ENCODE data around the gene CKMT2.
"Not testable (repeated sequence)": the region's sequence is repeated elsewhere in the genome, so short reads cannot be mapped to it uniquely, and the experiment has no call there.

Gene CKMT2

DNA sequence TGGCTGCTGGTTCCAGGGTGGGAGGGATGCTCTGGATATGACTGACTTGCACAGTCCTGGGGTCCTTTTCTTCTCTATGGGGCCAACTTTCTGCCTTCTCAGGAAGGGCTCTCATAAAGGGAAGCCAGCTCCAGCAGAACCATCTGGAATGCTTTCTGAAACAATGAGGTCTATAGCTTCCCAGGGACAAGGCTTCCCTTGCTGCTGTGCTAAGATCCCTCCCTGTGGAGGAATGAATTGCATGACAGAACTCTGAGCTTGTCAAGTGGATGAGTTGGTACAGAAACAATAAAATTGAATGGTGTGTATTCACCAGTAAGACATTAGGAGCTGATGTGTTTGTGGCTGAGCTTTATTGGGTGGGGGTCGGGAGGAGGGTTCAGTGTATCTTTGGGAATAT, 19.8 kb downstream of the CKMT2 start:
- Mint-ChIP-seq H3K27ac (no peak overlapping the region), H3K36me3 (peaks cover 20% of the 10 kb centered on the region), H3K4me3 (no peak overlapping the region), H3K27me3 (no peaks in the 10 kb centered on the region), H3K9me3 (ENCODE audit: low read depth) (no peaks in the 10 kb centered on the region), H3K4me1 (ENCODE audit: low read depth) (peaks cover 3% of the 10 kb centered on the region)

DNA sequence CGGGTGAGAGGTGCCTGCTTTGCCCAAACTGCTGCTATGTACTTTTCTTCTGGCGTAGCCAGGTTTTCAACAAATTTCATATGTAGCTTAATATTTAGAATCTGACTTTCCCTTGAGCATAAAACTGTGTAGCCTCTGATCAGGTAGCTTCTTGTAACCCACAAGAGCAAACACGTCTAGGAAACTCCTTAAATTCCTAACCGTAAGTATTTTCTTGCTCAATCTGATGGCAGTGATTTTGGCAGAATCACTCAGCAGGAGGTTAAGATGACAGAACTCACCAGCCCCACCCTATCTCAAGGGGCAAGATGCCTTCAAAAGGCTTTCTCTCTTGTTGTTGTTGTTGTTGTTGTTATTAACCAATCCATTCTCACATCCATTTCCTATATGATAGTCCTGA, 20.8 kb downstream of the CKMT2 start:
- Mint-ChIP-seq H3K36me3 (peaks cover 20% of the 10 kb centered on the region), H3K4me3 (no peak overlapping the region), H3K27me3 (no peaks in the 10 kb centered on the region), H3K4me1 (ENCODE audit: low read depth) (peaks cover 3% of the 10 kb centered on the region), H3K9me3 (ENCODE audit: low read depth) (no peaks in the 10 kb centered on the region), H3K27ac (no peak overlapping the region)

DNA sequence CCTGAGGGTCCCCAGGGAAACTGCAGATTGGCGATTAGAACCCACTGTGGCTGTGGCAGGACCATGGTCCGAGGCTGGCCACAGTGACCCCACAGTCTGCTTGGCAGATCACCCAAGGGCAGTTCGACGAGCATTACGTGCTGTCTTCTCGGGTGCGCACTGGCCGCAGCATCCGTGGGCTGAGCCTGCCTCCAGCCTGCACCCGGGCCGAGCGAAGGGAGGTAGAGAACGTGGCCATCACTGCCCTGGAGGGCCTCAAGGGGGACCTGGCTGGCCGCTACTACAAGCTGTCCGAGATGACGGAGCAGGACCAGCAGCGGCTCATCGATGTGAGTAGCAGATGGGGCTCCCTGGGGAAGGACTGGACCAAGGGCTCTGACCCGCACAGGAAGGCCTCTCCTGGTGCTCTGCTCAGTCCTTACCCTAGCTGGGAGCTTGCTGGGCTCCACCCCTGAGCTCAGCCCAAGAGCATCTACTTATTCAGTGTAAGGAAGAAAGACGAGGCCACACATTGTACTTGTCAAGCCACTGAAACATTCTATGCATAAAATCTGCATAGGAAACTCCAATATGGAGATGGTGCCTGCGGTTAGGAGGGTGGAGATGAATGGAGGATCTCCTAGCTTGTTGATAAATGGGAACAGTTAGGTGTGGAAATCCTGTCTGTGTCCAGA, 21.9 kb downstream of the CKMT2 start:
- peaks cover 3% of the 10 kb centered on the region for H3K4me1 Mint-ChIP-seq (ENCODE audit: low read depth)
- peaks cover 21% of the 10 kb centered on the region for H3K36me3 Mint-ChIP-seq
- H3K9me3 Mint-ChIP-seq (ENCODE audit: low read depth): no peaks in the 10 kb centered on the region
- no peak overlapping the region for H3K27ac Mint-ChIP-seq
- H3K27me3 Mint-ChIP-seq: no peaks in the 10 kb centered on the region
- no peak overlapping the region for H3K4me3 Mint-ChIP-seq

DNA sequence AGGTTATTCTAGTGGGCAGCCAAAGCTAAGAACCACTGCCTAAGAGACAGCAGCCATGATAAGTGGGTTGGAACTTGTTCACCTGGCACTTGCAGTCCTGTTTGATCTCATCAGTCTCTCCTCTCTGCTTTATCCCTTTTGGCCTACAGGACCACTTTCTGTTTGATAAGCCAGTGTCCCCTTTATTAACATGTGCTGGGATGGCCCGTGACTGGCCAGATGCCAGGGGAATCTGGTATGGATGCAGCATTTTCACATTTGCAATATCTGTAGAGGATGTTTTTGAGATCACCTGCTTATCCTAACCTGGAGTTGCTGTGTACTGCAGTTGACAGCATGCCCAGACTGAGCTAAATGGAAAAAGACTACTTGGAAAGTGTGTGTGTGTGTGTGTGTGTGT, 23.6 kb downstream of the CKMT2 start:
- no peak overlapping the region for H3K27ac Mint-ChIP-seq
- no peaks in the 10 kb centered on the region for H3K9me3 Mint-ChIP-seq (ENCODE audit: low read depth)
- peaks cover 24% of the 10 kb centered on the region for H3K36me3 Mint-ChIP-seq
- H3K4me3 Mint-ChIP-seq: no peak overlapping the region
- peaks cover 3% of the 10 kb centered on the region for H3K4me1 Mint-ChIP-seq (ENCODE audit: low read depth)
- no peaks in the 10 kb centered on the region for H3K27me3 Mint-ChIP-seq

DNA sequence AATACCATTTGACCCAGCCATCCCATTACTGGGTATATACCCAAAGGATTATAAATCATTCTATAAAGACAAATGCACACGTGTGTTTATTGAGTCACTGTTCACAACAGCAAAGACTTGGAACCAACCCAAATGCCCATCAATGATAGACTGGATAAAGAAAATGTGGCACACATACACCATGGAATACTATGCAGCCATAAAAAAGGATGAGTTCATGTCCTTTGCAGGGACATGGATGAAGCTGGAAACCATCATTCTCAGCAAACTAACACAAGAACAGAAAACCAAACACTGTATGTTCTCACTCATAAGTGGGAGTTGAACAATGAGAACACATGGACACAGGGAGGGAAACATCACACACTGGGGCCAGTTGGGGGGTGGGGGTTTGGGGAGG, 29.7 kb downstream of the CKMT2 start:
- H3K27ac Mint-ChIP-seq, H3K27me3 Mint-ChIP-seq: not testable (repeated sequence)
- peaks cover 31% of the 10 kb centered on the region for H3K36me3 Mint-ChIP-seq

DNA sequence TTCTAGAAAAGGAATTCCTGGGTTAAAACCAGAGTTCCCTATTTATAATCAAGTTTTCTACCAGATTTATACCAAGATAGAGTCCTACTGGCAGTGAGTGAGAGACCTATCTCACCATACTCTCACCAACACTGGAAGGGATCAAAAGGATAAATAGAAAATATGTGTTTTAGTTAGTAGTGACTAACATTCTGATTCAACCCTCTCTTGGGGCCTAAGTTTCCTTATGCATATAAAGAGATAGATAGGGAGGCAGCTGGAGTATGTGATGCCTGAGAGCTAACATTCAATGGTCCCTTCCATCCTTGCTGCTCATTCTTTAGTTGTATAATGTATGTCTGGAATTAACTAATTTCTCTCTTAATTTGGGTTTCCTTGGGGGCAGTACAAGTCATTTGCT, 32.0 kb downstream of the CKMT2 start:
- H3K36me3 Mint-ChIP-seq: peaks cover 30% of the 10 kb centered on the region
- no peak overlapping the region for H3K4me3 Mint-ChIP-seq
- H3K27ac Mint-ChIP-seq: no peak overlapping the region
- no peaks in the 10 kb centered on the region for H3K27me3 Mint-ChIP-seq
- peaks cover 8% of the 10 kb centered on the region for H3K4me1 Mint-ChIP-seq (ENCODE audit: low read depth)
- no peaks in the 10 kb centered on the region for H3K9me3 Mint-ChIP-seq (ENCODE audit: low read depth)

More for the DNA sequence above, 29.7 kb downstream of the CKMT2 start:
- H3K4me1 Mint-ChIP-seq (ENCODE audit: low read depth); H3K9me3 Mint-ChIP-seq (ENCODE audit: low read depth); H3K4me3 Mint-ChIP-seq: not testable (repeated sequence)

DNA sequence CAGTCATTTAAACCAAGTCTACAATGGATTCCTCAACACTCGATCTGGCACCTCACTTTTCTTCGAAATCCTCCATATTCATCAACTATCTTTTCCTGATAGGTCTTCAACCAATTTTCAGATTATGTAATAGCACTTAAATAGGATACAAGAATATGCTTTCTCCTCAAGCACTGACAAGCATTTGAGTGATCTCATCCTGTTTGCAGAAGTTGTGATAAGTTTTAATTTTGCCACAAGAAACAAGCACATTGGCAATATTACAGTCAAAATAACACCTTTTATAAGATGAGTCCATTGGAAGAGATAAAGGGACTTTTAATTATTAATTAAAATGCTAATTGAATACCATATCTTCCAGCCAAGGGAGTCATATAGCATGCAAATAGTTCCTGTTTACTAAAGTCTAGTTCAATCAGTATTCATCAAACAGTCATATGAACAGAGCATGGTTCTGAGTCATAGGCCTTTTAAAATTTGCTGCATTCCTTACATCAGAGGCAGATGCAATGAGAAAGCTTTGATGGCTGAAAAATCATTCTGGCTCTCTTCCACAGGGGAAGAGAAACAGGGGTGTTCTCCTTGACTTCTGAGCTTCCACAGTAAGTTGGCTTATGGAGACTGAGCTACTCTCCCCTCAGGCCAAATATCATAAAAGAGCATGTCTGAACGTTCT, 35.5 kb downstream of the CKMT2 start:
- Mint-ChIP-seq H3K9me3 (ENCODE audit: low read depth) (peaks cover 16% of the 10 kb centered on the region), H3K36me3 (peaks cover 32% of the 10 kb centered on the region), H3K27me3 (no peaks in the 10 kb centered on the region), H3K27ac (no peak overlapping the region), H3K4me3 (no peak overlapping the region), H3K4me1 (ENCODE audit: low read depth) (peaks cover 14% of the 10 kb centered on the region)

DNA sequence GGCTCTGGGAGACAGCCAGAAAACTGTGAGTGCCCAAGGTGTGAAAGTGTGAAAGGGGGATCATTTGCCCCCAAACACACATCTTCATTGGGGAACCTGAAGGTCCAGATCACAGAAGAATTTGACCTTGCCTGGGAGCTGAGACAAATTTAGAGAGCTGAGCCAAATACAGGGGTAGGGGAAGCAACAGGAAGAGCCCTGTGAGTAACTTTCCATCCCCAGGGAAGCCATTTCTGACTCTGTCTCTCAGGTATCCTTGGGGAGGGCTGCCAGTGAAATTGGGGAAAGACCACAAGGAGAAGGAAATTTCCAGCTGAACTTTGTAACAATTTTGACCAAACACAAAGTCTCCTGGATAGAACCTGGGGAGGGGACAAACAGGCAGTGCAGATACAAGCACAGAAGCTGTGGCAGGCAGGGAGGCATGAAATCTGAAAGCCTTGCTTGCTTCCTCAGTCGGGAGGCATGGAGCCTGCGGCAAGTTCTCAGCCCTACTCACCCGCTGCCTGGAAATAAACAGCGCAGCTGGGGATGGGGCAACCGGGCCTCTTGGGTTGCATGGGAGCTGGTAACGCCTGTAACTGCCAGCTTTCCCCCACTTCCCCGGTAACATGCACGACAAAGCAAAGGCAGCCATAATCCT, 36.8 kb downstream of the CKMT2 start:
- H3K4me3 Mint-ChIP-seq: no peak overlapping the region
- peaks cover 26% of the 10 kb centered on the region for H3K9me3 Mint-ChIP-seq (ENCODE audit: low read depth)
- peaks cover 20% of the 10 kb centered on the region for H3K4me1 Mint-ChIP-seq (ENCODE audit: low read depth)
- H3K36me3 Mint-ChIP-seq: peaks cover 39% of the 10 kb centered on the region
- H3K27me3 Mint-ChIP-seq: no peaks in the 10 kb centered on the region
- no peak overlapping the region for H3K27ac Mint-ChIP-seq

DNA sequence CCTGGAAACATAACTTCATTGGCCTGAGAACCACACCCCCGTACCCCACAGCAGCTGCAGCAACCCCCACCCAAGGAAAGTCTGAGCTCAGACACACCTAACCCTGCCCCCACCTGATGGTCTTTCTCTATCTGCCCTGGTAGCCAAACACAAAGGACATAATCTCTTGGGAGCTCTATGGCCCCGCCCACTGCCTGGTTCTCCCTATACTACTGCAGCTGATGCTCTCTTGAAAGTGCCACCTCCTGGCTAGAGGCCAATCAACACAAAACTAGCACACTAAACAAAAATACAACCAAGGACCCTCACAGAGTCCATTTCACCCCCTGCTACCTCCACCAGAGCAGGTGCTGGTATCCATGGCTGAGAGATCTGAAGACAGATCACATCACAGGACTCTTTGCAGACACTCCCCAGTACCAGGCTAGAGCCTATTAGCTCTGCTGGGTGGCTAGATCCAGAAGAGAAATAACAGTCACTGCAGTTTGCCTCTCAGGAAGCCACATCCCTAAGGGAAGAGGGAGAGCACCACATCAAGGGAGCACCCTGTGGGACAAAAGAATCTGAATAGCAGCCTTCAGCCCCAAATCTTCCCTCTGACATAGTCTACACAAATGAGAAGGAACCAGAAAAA, 37.4 kb downstream of the CKMT2 start:
- Mint-ChIP-seq H3K4me1 (ENCODE audit: low read depth) (peaks cover 20% of the 10 kb centered on the region), H3K36me3 (peaks cover 43% of the 10 kb centered on the region), H3K9me3 (ENCODE audit: low read depth) (peaks cover 31% of the 10 kb centered on the region)
- not testable (repeated sequence) for H3K27me3 Mint-ChIP-seq, H3K4me3 Mint-ChIP-seq, H3K27ac Mint-ChIP-seq

DNA sequence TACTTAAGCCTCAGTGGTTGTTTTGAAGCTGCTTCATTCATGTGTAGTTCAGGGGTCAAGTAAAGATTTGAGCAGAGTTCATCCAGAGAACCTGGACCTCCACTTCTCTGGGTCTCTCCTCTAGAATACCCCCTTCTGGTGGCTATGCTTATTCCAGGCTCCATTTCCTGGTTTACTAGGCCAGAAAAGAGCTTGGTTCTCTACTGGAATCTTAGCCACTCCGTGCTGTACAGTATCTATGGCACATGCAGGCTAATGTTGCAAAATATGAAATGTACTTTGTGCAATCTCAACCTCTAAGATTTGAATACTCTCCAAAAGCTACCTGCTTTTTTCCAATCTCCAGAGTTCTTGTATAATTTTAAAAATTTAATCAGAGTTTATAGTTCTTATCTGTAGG, 50.9 kb downstream of the CKMT2 start:
- Mint-ChIP-seq H3K27me3 (no peaks in the 10 kb centered on the region), H3K4me1 (ENCODE audit: low read depth) (peaks cover 29% of the 10 kb centered on the region), H3K36me3 (peaks cover 9% of the 10 kb centered on the region), H3K27ac (no peak overlapping the region), H3K9me3 (ENCODE audit: low read depth) (peaks cover 4% of the 10 kb centered on the region), H3K4me3 (no peak overlapping the region)

DNA sequence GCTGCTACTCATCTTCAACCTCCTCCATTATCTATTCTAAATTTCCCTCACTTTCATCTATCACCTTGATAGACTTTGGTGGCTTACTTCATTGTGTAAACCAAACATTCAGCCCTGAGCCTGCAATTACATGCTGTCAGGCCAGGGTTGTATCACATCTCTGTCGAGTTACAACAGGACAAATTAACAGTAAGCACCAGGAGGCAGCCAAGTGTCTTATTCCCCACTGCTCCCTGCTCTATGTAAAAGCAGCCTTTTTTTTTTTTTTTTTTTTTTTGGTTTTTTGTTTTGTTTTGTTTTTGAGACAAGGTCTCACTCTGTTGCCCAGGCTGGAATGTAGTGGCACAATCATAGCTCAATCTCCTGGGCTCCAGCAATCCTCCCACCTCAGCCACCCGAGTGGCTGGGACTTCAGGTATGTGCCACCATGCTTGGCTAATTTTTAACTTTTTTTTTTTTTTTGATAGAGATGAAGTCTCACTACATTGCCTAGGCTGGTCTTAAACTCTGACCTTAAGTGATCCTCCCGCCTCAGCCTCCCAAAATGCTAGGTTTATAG, 53.0 kb downstream of the CKMT2 start:
- Mint-ChIP-seq H3K36me3 (peaks cover 11% of the 10 kb centered on the region), H3K4me1 (ENCODE audit: low read depth) (peaks cover 45% of the 10 kb centered on the region), H3K27ac (no peak overlapping the region), H3K27me3 (no peaks in the 10 kb centered on the region), H3K9me3 (ENCODE audit: low read depth) (no peaks in the 10 kb centered on the region), H3K4me3 (no peak overlapping the region)

DNA sequence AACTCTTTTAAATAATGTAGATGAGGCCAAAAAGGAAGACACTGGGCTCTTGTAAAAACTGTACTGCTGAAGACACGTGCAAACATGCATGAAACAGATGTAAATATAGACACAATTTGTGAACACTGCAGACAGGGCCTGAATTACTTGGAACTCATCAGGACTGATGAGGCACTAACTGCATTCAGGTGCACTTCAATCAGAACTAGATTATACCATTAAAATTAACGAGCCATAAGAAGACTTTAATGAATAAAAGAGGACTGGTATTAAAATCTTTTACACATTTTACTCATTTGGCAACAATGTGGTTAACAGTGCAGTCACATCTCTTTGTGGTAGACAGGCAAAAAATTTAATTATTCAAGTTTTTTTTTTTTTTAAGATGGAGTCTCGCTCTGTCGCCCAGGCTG, 54.9 kb downstream of the CKMT2 start:
- Mint-ChIP-seq H3K4me1 (ENCODE audit: low read depth) (peaks cover 62% of the 10 kb centered on the region), H3K9me3 (ENCODE audit: low read depth) (peaks cover 5% of the 10 kb centered on the region), H3K36me3 (peaks cover 21% of the 10 kb centered on the region), H3K27me3 (no peaks in the 10 kb centered on the region), H3K4me3 (no peak overlapping the region), H3K27ac (no peak overlapping the region)

DNA sequence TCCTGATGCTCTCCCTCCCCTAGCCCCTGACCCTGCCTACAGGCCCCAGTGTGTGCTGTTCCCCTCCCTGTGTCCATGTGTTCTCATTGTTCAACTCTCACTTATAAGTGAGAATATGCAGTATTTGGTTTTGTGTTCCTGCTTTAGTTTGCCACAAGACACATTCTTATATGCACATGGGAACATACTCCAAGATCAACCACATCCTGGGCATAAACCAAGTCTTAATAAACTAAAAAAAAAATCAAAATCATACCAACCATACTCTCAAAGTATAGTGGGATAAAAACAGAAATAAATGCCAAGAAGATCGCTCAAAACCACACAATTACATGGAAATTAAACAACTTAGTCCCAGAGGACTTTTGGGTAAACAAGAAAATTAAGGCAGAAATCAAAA, 57.0 kb downstream of the CKMT2 start:
- Mint-ChIP-seq H3K4me1 (ENCODE audit: low read depth) (peaks cover 68% of the 10 kb centered on the region), H3K27ac (no peak overlapping the region), H3K4me3 (no peak overlapping the region), H3K9me3 (ENCODE audit: low read depth) (peaks cover 13% of the 10 kb centered on the region), H3K27me3 (no peaks in the 10 kb centered on the region), H3K36me3 (peaks cover 33% of the 10 kb centered on the region)

DNA sequence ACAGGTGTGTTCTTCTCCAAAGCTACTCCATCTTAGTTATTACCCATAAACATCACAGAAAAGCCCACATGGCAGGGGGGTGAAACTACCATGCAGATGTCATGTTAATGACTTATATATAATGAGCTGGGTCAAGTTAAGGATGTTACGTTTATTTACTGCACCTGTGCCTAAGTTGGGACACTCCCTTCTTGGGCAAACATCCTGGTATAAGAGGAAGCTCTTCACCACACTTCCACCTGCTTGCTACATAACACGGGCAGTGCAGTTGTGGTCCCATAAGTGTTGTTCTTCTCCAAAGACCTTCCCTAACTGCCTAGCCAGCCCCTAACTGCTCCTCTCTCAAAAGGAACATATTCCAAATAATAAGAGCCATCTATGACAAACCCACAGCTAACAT, 59.0 kb downstream of the CKMT2 start:
- H3K27ac Mint-ChIP-seq: no peak overlapping the region
- H3K4me1 Mint-ChIP-seq (ENCODE audit: low read depth): peaks cover 55% of the 10 kb centered on the region

DNA sequence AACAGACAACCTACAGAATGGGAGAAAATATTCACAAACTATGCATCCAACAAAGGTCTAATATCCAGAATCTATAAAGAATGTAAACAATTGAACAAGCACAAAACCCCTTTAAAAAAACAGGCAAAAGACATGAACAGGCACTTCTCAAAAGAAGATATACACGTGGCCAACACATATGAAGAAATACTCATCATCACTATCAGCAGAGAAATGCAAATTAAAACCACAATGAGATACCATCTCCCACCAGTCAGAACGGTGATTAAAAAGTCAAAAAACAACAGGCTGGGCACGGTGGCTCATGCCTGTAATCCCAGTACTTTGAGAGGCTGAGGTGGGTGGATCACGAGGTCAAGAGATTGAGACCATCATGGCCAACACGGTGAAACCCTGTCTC, 60.9 kb downstream of the CKMT2 start:
- Mint-ChIP-seq H3K4me1 (ENCODE audit: low read depth) (peaks cover 58% of the 10 kb centered on the region), H3K4me3 (peak overlapping the region; percentile 2), H3K9me3 (ENCODE audit: low read depth) (peaks cover 13% of the 10 kb centered on the region), H3K36me3 (peaks cover 25% of the 10 kb centered on the region)
- H3K27ac Mint-ChIP-seq, H3K27me3 Mint-ChIP-seq: not testable (repeated sequence)

More for the DNA sequence above, 59.0 kb downstream of the CKMT2 start:
- Mint-ChIP-seq H3K36me3 (peaks cover 27% of the 10 kb centered on the region), H3K4me3 (no peak overlapping the region), H3K9me3 (ENCODE audit: low read depth) (peaks cover 13% of the 10 kb centered on the region), H3K27me3 (no peaks in the 10 kb centered on the region)
